GM23338 (cell line): ENCODE results near the gene ARFGAP2. TPM values are rescaled to one million over a fixed set of nuclear protein-coding genes. Genes with fewer than 3 reads are reported as not detected.

ENCODE experiments used
- ATAC-seq: fragments of 200-7000 bp; cut with Tn5 transposase; 3 replicates; pipeline ENCODE4 v1.9.1; 2020
- DNase-seq: peaks from one replicate; pipeline ENCODE4 v3.0.0-alpha.2; 2015; ENCODE audit warnings: low spot score
- H2AFZ ChIP-seq: fragments of 200-600 bp; sonication (generic); 2 replicates; pipeline ENCODE4 v1.8.0; 2016; ENCODE audit warnings: antibody characterized with exemption, mild to moderate bottlenecking, moderate library complexity
- H3F3A ChIP-seq: fragments of 200-600 bp; sonication (generic); replicated peaks from 2 replicates; pipeline ENCODE4 v1.8.0; 2017; ENCODE audit warnings: antibody characterized with exemption, mixed run types, low read depth
- H3K27ac ChIP-seq: fragments of 200-600 bp; sonication (generic); 2 replicates; pipeline ENCODE4 v1.6.1; 2016; ENCODE audit warnings: low read depth
- H3K27me3 ChIP-seq: fragments of 200-600 bp; sonication (generic); 2 replicates; pipeline ENCODE4 v1.8.0; 2016; ENCODE audit warnings: mild to moderate bottlenecking, mixed run types, moderate library complexity; ENCODE audit not compliant: insufficient read depth
- H3K36me3 ChIP-seq: fragments of 200-600 bp; sonication (generic); 2 replicates; pipeline ENCODE4 v1.8.0; 2016; ENCODE audit warnings: mild to moderate bottlenecking; ENCODE audit not compliant: insufficient read depth
- H3K4me1 ChIP-seq: fragments of 200-600 bp; sonication (generic); 2 replicates; pipeline ENCODE4 v1.8.0; 2016; ENCODE audit warnings: mild to moderate bottlenecking, moderate library complexity; ENCODE audit not compliant: insufficient read depth
- H3K4me2 ChIP-seq: fragments of 200-600 bp; sonication (generic); 2 replicates; pipeline ENCODE4 v1.7.1; 2017; ENCODE audit warnings: mixed run types
- H3K4me3 ChIP-seq: fragments of 200-600 bp; sonication (generic); 2 replicates; pipeline ENCODE4 v1.6.1; 2016; ENCODE audit warnings: mixed run types
- H3K79me2 ChIP-seq: fragments of 200-600 bp; sonication (generic); replicated peaks from 2 replicates; pipeline ENCODE4 v1.8.0; 2017; ENCODE audit warnings: mild to moderate bottlenecking; ENCODE audit not compliant: insufficient read depth
- H3K9me2 ChIP-seq: fragments of 200-600 bp; sonication (generic); 2 replicates; pipeline ENCODE4 v1.8.0; 2017; ENCODE audit not compliant: insufficient read depth
- H4K20me1 ChIP-seq: fragments of 200-600 bp; sonication (generic); replicated peaks from 2 replicates; pipeline ENCODE4 v1.8.0; 2017; ENCODE audit warnings: mild to moderate bottlenecking; ENCODE audit not compliant: insufficient read depth
- H3K27ac Mint-ChIP-seq: 2 replicates; pipeline ENCODE4 v1.8.0; 2020; ENCODE audit warnings: inconsistent platforms, mild to moderate bottlenecking, moderate library complexity, mixed read lengths
- H3K27me3 Mint-ChIP-seq: 3 replicates; pipeline ENCODE4 v1.8.0; 2022; ENCODE audit warnings: low read depth, mild to moderate bottlenecking, moderate library complexity, mixed read lengths, inconsistent platforms; ENCODE audit not compliant: insufficient read depth, poor library complexity
- H3K36me3 Mint-ChIP-seq: 3 replicates; pipeline ENCODE4 v1.8.0; 2021; ENCODE audit warnings: low read depth, mild to moderate bottlenecking, inconsistent platforms, moderate library complexity, mixed read lengths
- H3K4me1 Mint-ChIP-seq: 3 replicates; pipeline ENCODE4 v1.8.0; 2020; ENCODE audit warnings: mild to moderate bottlenecking, inconsistent platforms, mixed read lengths
- H3K4me3 Mint-ChIP-seq: 3 replicates; pipeline ENCODE4 v1.8.0; 2021; ENCODE audit warnings: moderate library complexity, mild to moderate bottlenecking, inconsistent platforms, mixed read lengths
- H3K9me3 Mint-ChIP-seq: 3 replicates; pipeline ENCODE4 v1.8.0; 2020; ENCODE audit warnings: moderate library complexity, mild to moderate bottlenecking, inconsistent platforms, mixed read lengths
- CREB1 ChIP-seq: fragments of 250-450 bp; sonication (Bioruptor Pico); IDR thresholded peaks from 2 replicates; pipeline ENCODE4 v1.5.0; 2020; ENCODE audit warnings: low read depth, mild to moderate bottlenecking, moderate library complexity
- CTCF ChIP-seq, 2 experiments: fragments of 200-600 bp in 1 of 2; sonication (generic) in 1 of 2; conservative IDR thresholded peaks; 2 replicates each; pipeline versions ENCODE4 v1.5.1 to v1.6.1; 2016 to 2017; ENCODE audit warnings: antibody characterized with exemption in 2 of 2, low read depth in 2 of 2, mild to moderate bottlenecking in 2 of 2, moderate library complexity in 1 of 2
- ETS1 ChIP-seq: IDR thresholded peaks from 2 replicates; pipeline ENCODE4 v1.6.1; 2016; ENCODE audit warnings: antibody characterized with exemption
- EZH2 ChIP-seq: fragments of 200-600 bp; sonication (generic); IDR thresholded peaks from one replicate; pipeline ENCODE4 v1.8.0; 2017; ENCODE audit warnings: antibody characterized with exemption, mild to moderate bottlenecking, low read depth; ENCODE audit not compliant: unreplicated experiment
- EZH2phosphoT487 ChIP-seq: fragments of 200-600 bp; sonication (generic); IDR thresholded peaks from one replicate; pipeline ENCODE4 v1.8.1; 2018; ENCODE audit warnings: antibody characterized with exemption; ENCODE audit not compliant: unreplicated experiment
- JUNB ChIP-seq: IDR thresholded peaks from one replicate; pipeline ENCODE4 v1.6.1; 2016; ENCODE audit warnings: antibody characterized with exemption; ENCODE audit not compliant: unreplicated experiment
- NANOG ChIP-seq: IDR thresholded peaks from 2 replicates; pipeline ENCODE4 v1.6.1; 2016; ENCODE audit warnings: antibody characterized with exemption, borderline replicate concordance
- POLR2AphosphoS5 ChIP-seq: IDR thresholded peaks from 2 replicates; pipeline ENCODE4 v1.6.1; 2016; ENCODE audit warnings: antibody characterized with exemption, low read depth
- REST ChIP-seq: IDR thresholded peaks from one replicate; pipeline ENCODE4 v1.6.1; 2018; ENCODE audit warnings: antibody characterized with exemption; ENCODE audit not compliant: unreplicated experiment
- STAT1 ChIP-seq: IDR thresholded peaks from one replicate; pipeline ENCODE4 v1.6.1; 2016; ENCODE audit warnings: antibody characterized with exemption; ENCODE audit not compliant: unreplicated experiment
- ZNF114 ChIP-seq: fragments of 250-450 bp; sonication (Bioruptor Pico); IDR thresholded peaks from 2 replicates; pipeline ENCODE4 v1.5.0; 2020; ENCODE audit warnings: mild to moderate bottlenecking, moderate library complexity
- ZNF331 ChIP-seq: fragments of 250-450 bp; sonication (Bioruptor Pico); IDR thresholded peaks from 2 replicates; pipeline ENCODE4 v1.5.0; 2020; ENCODE audit warnings: low read depth, mild to moderate bottlenecking, moderate library complexity
- ZNF462 ChIP-seq: fragments of 250-450 bp; sonication (Bioruptor Pico); IDR thresholded peaks from 2 replicates; pipeline ENCODE4 v1.5.0; 2020; ENCODE audit warnings: mild to moderate bottlenecking, moderate library complexity
- polyA plus RNA-seq: library from polyadenylated mRNA; unstranded; fragments of >200 nt; fragmentation: Nextera tagmentation; extraction: Ambion mirVana; gene quantifications from 2 replicates; pipeline ENCODE4 v1.2.1, GENCODE V29; 2016
- total RNA-seq: library from RNA; depleted of rRNA; stranded (reverse); fragments of >200 nt; shearing (Covaris generic); gene quantifications from 2 replicates; pipeline ENCODE4 v1.2.3, GENCODE V29; 2014

The ARFGAP2 gene
- total and polyA plus RNA-seq, 2 experiments from 2014 or later: 25.6 to 122 TPM

GRCh38 chr11:47156333-47156732 is 20.3 kb downstream of the ARFGAP2 start:
- Histone ChIP-seq H3K9me2 (no peaks in the 10 kb centered on the region), H2AFZ (no peak overlapping the region), H3K4me2 (no peak overlapping the region), H3K36me3 (no peaks in the 10 kb centered on the region), H4K20me1 (no peaks in the 10 kb centered on the region; the same call in 1 of the 2 replicates), H3K27ac (no peak overlapping the region), H3K27me3 (no peaks in the 10 kb centered on the region), H3K79me2 (no peaks in the 10 kb centered on the region), H3K4me1 (peaks cover 8% of the 10 kb centered on the region), H3F3A (no peaks in the 10 kb centered on the region), H3K4me3 (no peak overlapping the region)
- Mint-ChIP-seq H3K36me3 (no peaks in the 10 kb centered on the region; the same call in 2 of the 3 replicates), H3K4me1 (peaks cover 20% of the 10 kb centered on the region), H3K4me3 (no peak overlapping the region), H3K9me3 (no peaks in the 10 kb centered on the region), H3K27ac (no peak overlapping the region), H3K27me3 (peaks cover 3% of the 10 kb centered on the region)
- TF ChIP-seq STAT1 (no peak), CREB1 (CRISPR knock-in tag) (no peak), POLR2AphosphoS5 (no peak), REST (no peak), EZH2phosphoT487 (no peak), ETS1 (no peak), ZNF462 (CRISPR knock-in tag) (no peak), ZNF114 (CRISPR knock-in tag) (no peak), ZNF331 (CRISPR knock-in tag) (no peak), JUNB (no peak), CTCF (conservative IDR thresholded peaks at IDR 0.05; ENCODE audit: low read depth in 2 of 2) (no peak), NANOG (no peak), EZH2 (no peak)
- no peak for ATAC-seq
- DNase-seq: no peak
